K562 (cell line): ENCODE measurements around the gene SPATA13. TPM values are rescaled to one million over a fixed set of nuclear protein-coding genes. Genes with fewer than 3 reads are reported as not detected.

Experiments used
- ATAC-seq: fragments of 200-7000 bp; cut with Tn5 transposase; 3 replicates; pipeline ENCODE4 v1.9.1; 2020; ENCODE audit warnings: moderate library complexity
- BruUV-seq: library from RNA; stranded (reverse); fragments of 400-500 nt; replicated peaks from 2 replicates; lab custom pipeline; 2021; lab: Mats Ljungman, UMichigan
- CTCF ChIA-PET: fragments of 300-600 bp; formaldehyde crosslinking; extraction: SDS; loops from one replicate; lab custom pipeline; 2021; ENCODE audit warnings: low intra/inter-chr PET ratio; lab: Yijun Ruan, JAX
- POLR2A ChIA-PET: fragments of 300-600, 350-650 bp; sonication (Branson Sonifier 250); formaldehyde crosslinking; extraction: SDS; loops from one replicate; lab custom pipeline; 2021; ENCODE audit warnings: antibody characterized with exemption, inconsistent platforms; lab: Yijun Ruan, JAX
- DNase-seq, 4 experiments: peaks; one replicate each; pipeline versions ENCODE4 v3.0.0 to v3.0.0-alpha.2; 2011 to 2018; ENCODE audit warnings: low spot score in 3 of 4, mixed read lengths in 3 of 4; ENCODE audit errors: extremely low read depth in 1 of 4
- FAIRE-seq: peaks from 2 replicates; lab custom pipeline; 2011; peaks lifted over from hg19 to GRCh38; lab: Jason Lieb, UNC
- H2AFZ ChIP-seq: 2 replicates; pipeline ENCODE4 v1.6.0; 2011; ENCODE audit warnings: low read depth, low read length, control low read depth, inconsistent platforms
- H3K27ac ChIP-seq: fragments of 200-600 bp; 3 replicates; pipeline ENCODE4 v1.8.0; 2011; ENCODE audit warnings: low read depth, mild to moderate bottlenecking, control low read depth, inconsistent platforms, low read length, moderate library complexity, mixed read lengths; ENCODE audit errors: extremely low read depth
- H3K27me3 ChIP-seq, 2 experiments: fragments of 300-600 bp in 1 of 2; 2 replicates in 1 of 2; 3 replicates in 1 of 2; pipeline versions ENCODE4 v1.6.0 to v1.8.0; 2011; ENCODE audit warnings: inconsistent platforms in 2 of 2, low read length in 2 of 2, mild to moderate bottlenecking in 1 of 2, mixed read lengths in 1 of 2, moderate library complexity in 1 of 2; ENCODE audit not compliant: control insufficient read depth in 2 of 2, insufficient read depth in 2 of 2
- H3K36me3 ChIP-seq: fragments of 300-600 bp; 3 replicates; pipeline ENCODE4 v1.8.0; 2011; ENCODE audit warnings: mild to moderate bottlenecking, low read length, inconsistent platforms; ENCODE audit not compliant: control insufficient read depth, insufficient read depth
- H3K4me1 ChIP-seq, 2 experiments: fragments of 200-600 bp in 1 of 2; replicated peaks in 1 of 2; 2 replicates in 1 of 2; 3 replicates in 1 of 2; pipeline versions ENCODE4 v1.5.1 to v1.8.0; 2011; ENCODE audit warnings: inconsistent platforms in 2 of 2, low read length in 2 of 2, mild to moderate bottlenecking in 1 of 2, mixed read lengths in 1 of 2, moderate library complexity in 1 of 2; ENCODE audit not compliant: control insufficient read depth in 2 of 2, insufficient read depth in 2 of 2
- H3K4me2 ChIP-seq: 2 replicates; pipeline ENCODE4 v1.6.1; 2011; ENCODE audit warnings: low read length, control low read depth, inconsistent platforms, mixed read lengths; ENCODE audit not compliant: insufficient read depth
- H3K4me3 ChIP-seq: fragments of 200-600 bp; sonication (generic), shearing (Covaris generic); 2 replicates; pipeline ENCODE4 v1.5.1; 2016; ENCODE audit warnings: control low read depth, inconsistent platforms
- H3K79me2 ChIP-seq: fragments of 200-600 bp; 3 replicates; pipeline ENCODE4 v1.8.0; 2011; ENCODE audit warnings: low read length, inconsistent platforms; ENCODE audit not compliant: control insufficient read depth, insufficient read depth
- H3K9ac ChIP-seq, 2 experiments: 2 replicates each; pipeline versions ENCODE4 v1.6.0 to v1.6.1; 2011; ENCODE audit warnings: low read depth in 2 of 2, low read length in 2 of 2, control low read depth in 1 of 2, inconsistent platforms in 1 of 2, mild to moderate bottlenecking in 1 of 2, mixed read lengths in 1 of 2; ENCODE audit not compliant: insufficient read depth in 1 of 2
- H3K9me1 ChIP-seq: one replicate; pipeline ENCODE4 v1.6.0; 2011; ENCODE audit warnings: inconsistent platforms, mild to moderate bottlenecking, low read length, moderate library complexity; ENCODE audit not compliant: control insufficient read depth, insufficient read depth
- H3K9me3 ChIP-seq: replicated peaks from 2 replicates; pipeline ENCODE4 v1.5.1; 2011; ENCODE audit warnings: low read depth, low read length, inconsistent platforms; ENCODE audit not compliant: control insufficient read depth, insufficient read depth
- H4K20me1 ChIP-seq: replicated peaks from 2 replicates; pipeline ENCODE4 v1.6.1; 2011; ENCODE audit warnings: low read length, inconsistent platforms, mixed read lengths; ENCODE audit not compliant: control insufficient read depth, insufficient read depth
- BHLHE40 ChIP-seq: IDR thresholded peaks from 2 replicates; pipeline ENCODE4 v1.6.1; 2011; ENCODE audit warnings: low read length, improper control_type of control experiment
- E2F3 ChIP-seq: fragments of 250-450 bp; sonication (Bioruptor Pico); IDR thresholded peaks from 2 replicates; pipeline ENCODE4 v1.4.0; 2020; ENCODE audit warnings: mild to moderate bottlenecking
- EP300 ChIP-seq: IDR thresholded peaks from 2 replicates; pipeline ENCODE4 v1.6.1; 2012; ENCODE audit warnings: low read length, improper control_type of control experiment
- TGIF2 ChIP-seq: sonication (generic); formaldehyde crosslinking; IDR thresholded peaks from 2 replicates; pipeline ENCODE4 v1.8.1; 2022; ENCODE audit warnings: mild to moderate bottlenecking, missing genetic modification reagents, moderate library complexity
- ZNF124 ChIP-seq: sonication (generic); formaldehyde crosslinking; IDR thresholded peaks from 2 replicates; pipeline ENCODE4 v1.8.1; 2022; ENCODE audit warnings: missing genetic modification reagents
- ZNF133 ChIP-seq: fragments of 250-450 bp; sonication (Bioruptor Pico); IDR thresholded peaks from 2 replicates; pipeline ENCODE4 v1.4.0; 2020; ENCODE audit warnings: mild to moderate bottlenecking
- WGBS: fragments of 100-300 bp; shearing (Covaris generic); methylation state at CpG from one replicate; pipeline ENCODE4 v1.1.6; 2016; ENCODE audit warnings: low coverage, mixed read lengths; ENCODE audit not compliant: insufficient coverage; ENCODE audit errors: missing lambda C conversion rate; 5-methylcytosine and 5-hydroxymethylcytosine counted together
- in situ Hi-C: fragments of 300-500 bp; cut with MboI; formaldehyde crosslinking; loops from 4 replicates; pipeline ENCODE4 v1.15.0; 2018; ENCODE audit warnings: inconsistent platforms, mixed read lengths
- intact Hi-C: fragments of 100-400 bp; cut with micrococcal nuclease; formaldehyde crosslinking; loops from 2 replicates; pipeline ENCODE4 v1.14.2; 2022
- polyA plus RNA-seq, 8 experiments: library from polyadenylated mRNA; depleted of rRNA in 4 of 8; stranded (reverse) in 5 of 8; unstranded in 3 of 8; fragments of >200 nt; fragmentation: Nextera tagmentation in 2 of 8; fragmentation: Illumina TruSeq in 1 of 8; extraction: Ambion mirVana in 2 of 8; extraction: Trizol in 1 of 8; gene quantifications; 2 replicates each; pipeline versions ENCODE4 v1.2.1 to v1.2.3, GENCODE V29; 2011 to 2014; ENCODE audit warnings: inconsistent platforms in 1 of 8, missing spikeins in 1 of 8
- total RNA-seq, 7 experiments: library from RNA; depleted of rRNA in 6 of 7; stranded (reverse); fragments of >200 nt in 6 of 7; fragmentation: Illumina TruSeq in 2 of 7; extraction: Trizol in 2 of 7; gene quantifications; 2 replicates each; pipeline versions ENCODE4 v1.2.1 to v1.2.3, GENCODE V29; 2011 to 2021; ENCODE audit warnings: low replicate concordance in 1 of 7
- TF ChIP-seq, protein P1 (sequence below): sonication (generic); formaldehyde crosslinking; IDR thresholded peaks from 2 replicates; pipeline ENCODE4 v1.9.0; 2022; ENCODE audit warnings: mild to moderate bottlenecking, missing genetic modification reagents

Gene SPATA13
- total and polyA plus RNA-seq, 9 of the 15 experiments (the other 6 are each of a cell fraction or from before 2014, with no cell fraction given) = 0.08 to 0.99 (median 0.21) TPM; not detected in 2

GRCh38 chr13:24273926-24274325 is 113.4 kb downstream of the SPATA13 start (continued):
- no peak for TF ChIP-seq TGIF2 (CRISPR knock-in tag)

DNA sequence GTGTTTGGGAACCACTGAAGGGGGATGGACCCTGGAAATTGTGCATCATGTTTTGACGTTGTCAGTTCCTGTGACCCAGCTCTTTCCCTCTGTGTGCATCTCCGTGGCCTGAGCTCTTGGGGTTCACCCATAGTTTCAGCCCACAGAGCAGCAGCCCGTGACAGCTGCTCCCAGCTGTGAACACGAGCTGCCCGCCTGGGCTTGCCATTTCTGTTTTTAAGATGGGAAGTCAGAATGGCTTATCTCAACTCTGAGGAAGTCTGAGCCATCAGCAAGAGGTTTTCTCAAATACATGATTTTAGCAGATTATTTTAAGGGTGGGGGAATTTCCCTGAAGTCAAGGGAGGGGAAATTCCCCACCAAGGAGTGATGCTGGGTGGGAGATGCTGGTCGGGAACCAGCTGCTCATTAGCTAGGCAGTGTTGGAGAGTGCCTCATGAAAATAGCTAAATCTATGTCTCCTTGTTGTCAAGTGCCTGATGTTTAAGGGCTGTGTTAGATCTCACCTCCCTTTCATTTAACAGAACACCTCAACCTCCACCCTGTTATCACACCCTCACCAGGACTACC is 114.0 kb downstream of the SPATA13 start:
- DNase-seq (no peak), FAIRE-seq (no peak), ATAC-seq (no peak)
- BruUV-seq = no TSS peak
- H2AFZ ChIP-seq = no peak overlapping the region
- in situ Hi-C loops (no loop called here), intact Hi-C loops (no loop called here)
- peaks cover 2 to 7% of the 10 kb centered on the region in 2 experiments; a peak in 4 of 5 replicates for H3K27me3 ChIP-seq
- no peaks in the 10 kb centered on the region for H3K4me1 ChIP-seq
- no peak overlapping the region for H3K4me2 ChIP-seq
- 0% methylated on average over 5 of the region's 6 CpGs for WGBS
- ChIA-PET CTCF (no interaction called here), POLR2A (interaction anchor here (1.5 kb wide), 1 partner anchor 10 kb away, joined by 5 read pairs; no protein-coding TSS in a partner anchor)
- H3K4me3 ChIP-seq = no peak overlapping the region
- H3K36me3 ChIP-seq = no peaks in the 10 kb centered on the region
- H3K9me1 ChIP-seq = no peaks in the 10 kb centered on the region
- no peak overlapping the region for H3K27ac ChIP-seq
- no peaks in the 10 kb centered on the region for H3K9me3 ChIP-seq
- TF ChIP-seq ZNF124 (no peak), BHLHE40 (no peak), E2F3 (CRISPR knock-in tag) (no peak), EP300 (no peak), ZNF133 (CRISPR knock-in tag) (no peak)
- TF ChIP-seq, protein P1, sequence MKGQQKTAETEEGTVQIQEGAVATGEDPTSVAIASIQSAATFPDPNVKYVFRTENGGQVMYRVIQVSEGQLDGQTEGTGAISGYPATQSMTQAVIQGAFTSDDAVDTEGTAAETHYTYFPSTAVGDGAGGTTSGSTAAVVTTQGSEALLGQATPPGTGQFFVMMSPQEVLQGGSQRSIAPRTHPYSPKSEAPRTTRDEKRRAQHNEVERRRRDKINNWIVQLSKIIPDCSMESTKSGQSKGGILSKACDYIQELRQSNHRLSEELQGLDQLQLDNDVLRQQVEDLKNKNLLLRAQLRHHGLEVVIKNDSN (CRISPR knock-in tag) = no peak
- H3K79me2 ChIP-seq = no peaks in the 10 kb centered on the region
- no peak overlapping the region for H3K9ac ChIP-seq
- no peaks in the 10 kb centered on the region for H4K20me1 ChIP-seq
